HG03060 (cell line): ENCODE results near the gene ADAT3.
"Not testable (repeated sequence)": the region's sequence is repeated elsewhere in the genome, so short reads cannot be mapped to it uniquely, and the experiment has no call there.

Experiments used
- ATAC-seq: cut with Tn5 transposase; IDR thresholded peaks from one replicate; pipeline ENCODE4 v1.9.1; 2021; ENCODE audit warnings: low read depth, moderate number of reproducible peaks; ENCODE audit not compliant: unreplicated experiment

ADAT3 gene

DNA sequence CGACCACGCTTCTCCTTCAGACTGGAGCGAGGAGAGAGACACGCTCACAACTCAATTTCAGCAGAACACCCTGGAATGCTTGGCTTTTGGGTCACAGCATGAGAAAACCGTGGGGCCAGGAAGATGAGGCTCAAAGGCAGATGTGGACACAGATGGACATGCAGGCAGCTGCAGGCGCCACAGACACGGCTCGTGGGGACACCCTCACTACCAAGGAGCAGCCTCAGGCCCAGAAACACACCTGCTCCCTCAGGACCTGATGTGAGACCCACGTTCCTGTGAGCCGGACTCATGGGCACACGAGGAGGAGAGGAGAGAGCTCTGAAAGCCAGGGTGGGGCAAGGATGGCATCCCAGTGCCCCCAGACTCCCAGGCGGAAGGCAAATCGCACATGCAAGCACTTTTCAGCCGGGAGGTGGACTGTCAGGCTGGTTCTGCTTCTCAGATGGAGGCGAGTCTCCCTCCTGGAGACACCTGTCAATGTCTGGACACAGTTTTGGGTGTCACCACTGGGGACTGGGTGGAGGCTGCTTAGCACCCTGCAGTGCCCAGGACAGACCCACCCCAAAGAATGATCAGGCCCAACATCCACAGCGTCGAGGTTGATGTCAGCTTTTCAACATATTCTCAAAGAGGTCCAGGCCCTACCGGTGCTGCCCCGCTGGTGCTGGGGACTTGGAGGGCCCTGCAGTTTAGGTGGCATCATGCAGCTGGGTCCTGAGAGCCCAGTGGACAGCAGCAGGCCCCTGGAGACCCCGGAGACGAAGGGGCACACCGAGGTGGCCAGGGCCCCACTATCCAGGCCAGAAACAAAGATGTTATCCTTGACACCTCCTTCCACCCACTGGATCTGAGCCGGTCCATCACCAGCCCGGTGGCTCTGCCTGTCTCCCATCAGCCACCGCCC lies 22.2 kb upstream of the ADAT3 start:
- ATAC-seq = no peak

DNA sequence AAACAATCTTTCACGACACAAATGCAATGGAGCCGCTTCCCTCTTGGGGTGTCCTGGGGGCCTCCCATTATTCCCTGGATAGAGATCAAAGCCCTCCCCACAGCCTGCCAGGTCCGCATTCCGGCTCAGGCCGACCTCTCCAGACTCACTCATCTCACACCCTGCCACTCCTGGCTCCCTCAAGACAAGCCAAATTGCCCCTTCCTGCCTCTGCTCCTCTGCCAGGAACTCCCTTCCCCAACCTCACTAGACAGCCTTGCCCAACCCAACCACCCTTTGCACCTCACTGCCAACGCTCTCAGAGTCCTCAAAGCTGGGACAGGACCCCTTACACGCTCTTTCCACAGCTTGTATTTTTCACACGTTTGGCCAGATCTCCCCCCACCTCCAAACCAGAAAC lies 21.4 kb upstream of the ADAT3 start:
- ATAC-seq = no peak

DNA sequence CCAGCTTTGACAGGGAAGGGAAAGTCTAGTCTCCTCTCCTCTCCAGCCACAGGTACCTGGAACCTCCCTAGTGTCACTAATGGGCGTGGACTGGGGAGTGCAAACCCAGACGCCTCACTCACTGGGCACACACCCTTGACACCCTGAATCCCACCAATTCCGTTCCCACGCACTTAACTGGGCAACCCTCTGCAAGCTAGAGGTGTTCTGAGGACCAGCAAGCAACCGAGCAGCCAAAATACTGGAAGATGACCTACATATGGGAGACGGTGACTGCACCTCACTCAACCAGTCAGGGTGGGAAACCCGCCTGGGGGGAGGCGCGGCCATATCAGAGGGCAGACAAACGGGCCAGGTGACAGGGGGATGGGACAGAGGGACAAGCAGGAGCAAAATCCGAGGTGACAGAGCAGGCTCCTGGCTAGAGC lies 20.9 kb upstream of the ADAT3 start:
- no peak for ATAC-seq

DNA sequence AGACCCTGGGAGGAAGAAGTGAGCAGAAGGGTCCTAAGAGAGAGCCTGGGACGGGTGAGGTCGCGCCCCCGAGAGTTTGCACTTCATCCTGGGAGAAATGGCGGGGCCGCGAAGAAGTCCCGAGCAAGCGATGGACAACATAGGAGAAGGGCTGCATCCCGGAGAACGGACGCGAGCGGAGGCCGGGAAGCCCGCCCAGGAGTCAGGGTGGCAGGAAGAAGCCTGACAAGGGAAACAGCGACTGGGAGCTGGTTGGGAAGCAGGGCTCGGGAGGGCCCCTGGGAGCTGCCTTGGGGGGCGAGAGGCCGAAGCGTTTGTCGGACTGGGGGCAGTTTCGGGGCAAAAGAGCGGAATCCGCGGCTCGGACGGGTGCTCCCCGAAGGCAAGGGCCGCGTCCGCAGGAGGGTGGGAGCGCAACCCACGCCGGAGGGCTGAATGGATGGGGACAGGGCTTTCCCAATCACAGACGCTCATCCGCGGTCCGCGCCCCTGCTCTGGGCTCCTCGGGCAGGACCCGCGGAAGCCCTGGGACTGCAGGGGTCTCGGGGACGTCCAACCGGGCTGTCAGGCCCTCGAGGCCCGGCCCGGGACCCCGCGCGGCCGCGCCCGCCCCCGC lies 20.4 kb upstream of the ADAT3 start:
- no peak for ATAC-seq

DNA sequence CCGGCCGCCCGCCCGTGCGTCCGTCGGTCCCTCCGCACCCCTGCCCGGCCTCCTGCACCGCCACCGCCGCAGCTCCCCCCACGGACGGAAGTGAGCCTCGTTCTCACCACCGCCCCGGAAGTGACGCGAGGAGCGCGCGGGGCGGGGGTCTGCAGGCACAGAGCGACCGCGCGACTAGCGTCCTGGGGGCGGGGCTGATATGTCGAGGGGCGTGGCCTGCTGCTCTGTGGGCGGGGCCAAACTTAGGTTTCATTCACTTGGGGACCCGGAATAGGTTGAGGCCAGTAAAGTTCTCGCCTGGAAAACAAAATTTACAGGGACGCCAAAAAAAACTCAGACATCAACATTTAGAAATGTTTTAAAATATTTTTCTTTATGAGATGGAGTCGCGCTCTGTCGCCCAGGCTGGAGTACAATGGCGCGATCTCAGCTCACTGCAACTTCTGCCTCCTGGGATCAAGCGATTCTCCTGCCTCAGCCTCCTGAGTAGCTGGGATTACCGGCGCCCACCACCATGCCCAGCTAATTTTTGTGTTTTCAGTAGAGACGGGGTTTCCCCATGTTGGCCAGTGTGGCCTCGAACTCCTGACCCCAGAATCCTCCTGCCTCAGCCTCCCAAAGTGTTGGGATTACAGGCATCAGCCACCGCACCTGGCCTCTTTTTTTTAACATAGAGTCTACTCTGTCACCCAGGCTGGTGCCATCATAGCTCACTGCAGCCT lies 19.6 kb upstream of the ADAT3 start, which contains the start of gene ABHD17A:
Gene ABHD17A (minus strand): TSS at position 99 of the 722 bp plus-strand sequence. CDS start 3,930 bp downstream, outside the sequence.
- ATAC-seq = not testable (repeated sequence)

DNA sequence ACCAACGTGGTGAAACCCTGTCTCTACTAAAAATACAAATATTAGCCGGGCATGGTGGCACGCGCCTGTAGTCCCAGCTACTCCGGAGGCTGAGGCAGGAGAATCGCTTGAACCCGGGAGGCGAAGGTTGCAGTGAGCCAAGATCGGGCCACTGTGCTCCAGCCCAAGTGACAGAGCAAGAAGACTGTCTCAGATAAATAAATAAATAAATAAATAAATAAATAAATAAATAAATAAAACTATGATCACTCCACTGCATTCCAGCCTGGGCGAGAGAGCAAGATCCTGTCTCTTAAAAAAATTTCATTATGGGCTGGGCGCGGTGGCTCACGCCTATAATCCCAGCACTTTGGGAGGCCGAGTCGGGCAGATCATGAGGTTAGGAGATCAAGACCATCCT lies 18.8 kb upstream of the ADAT3 start:
- not testable (repeated sequence) for ATAC-seq

DNA sequence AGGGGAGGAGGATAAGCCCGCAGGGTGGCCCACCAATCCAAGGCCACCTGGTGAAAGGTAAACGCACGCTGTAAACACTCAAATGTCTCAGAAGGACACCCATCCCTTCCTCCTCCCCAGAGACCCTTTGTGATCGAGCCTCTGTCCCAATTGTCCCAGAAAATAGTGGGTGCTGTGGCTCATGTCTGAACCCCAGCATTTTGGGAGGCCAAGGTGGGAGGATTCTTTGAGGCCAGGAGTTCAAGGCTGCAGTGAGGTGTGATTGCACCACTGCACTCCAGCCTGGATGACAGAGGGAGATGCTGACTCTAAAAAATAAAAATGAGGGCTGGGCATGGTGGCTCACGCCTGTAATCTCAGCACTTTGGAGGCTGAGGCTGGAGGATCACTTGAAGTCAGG lies 16.8 kb upstream of the ADAT3 start:
- ATAC-seq = no peak

DNA sequence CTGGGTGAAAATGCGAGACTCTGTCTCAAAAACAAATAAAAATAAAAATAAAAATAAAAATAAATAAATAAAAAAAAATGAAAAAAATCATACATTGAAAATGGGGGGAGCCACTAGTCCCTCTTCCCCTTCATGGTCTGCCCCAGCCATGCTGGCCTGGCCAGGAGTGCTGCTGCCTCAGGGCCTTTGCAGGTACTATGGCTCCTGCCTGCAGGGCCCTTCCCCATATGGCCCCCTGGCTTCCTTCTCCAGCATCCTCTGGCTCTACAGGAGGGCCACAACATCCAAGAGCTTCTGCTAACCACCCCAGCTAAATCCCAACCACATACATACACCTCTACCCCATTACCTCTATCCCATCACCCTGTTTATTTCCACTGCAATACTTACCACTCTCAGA lies 15.3 kb upstream of the ADAT3 start:
- ATAC-seq = no peak

DNA sequence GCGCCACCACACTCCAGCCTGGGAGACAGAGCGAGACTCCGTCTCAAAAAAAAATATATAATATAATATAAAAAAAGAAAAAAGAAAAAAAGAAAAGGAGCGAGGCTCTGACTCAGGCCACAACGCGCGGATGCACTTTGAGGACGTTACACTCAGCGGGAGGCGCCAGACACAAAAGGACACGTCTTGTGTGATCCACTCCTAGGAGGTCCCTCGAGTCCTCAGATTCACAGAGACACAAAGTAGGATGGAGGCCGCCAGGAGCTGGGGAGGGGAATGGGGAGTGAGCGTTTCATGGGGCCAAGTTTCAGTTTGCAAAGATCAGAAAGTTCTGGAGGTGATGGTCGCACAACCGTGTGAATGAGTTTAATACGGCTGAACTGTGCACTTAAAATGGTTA lies 11.4 kb upstream of the ADAT3 start:
- ATAC-seq = no peak

DNA sequence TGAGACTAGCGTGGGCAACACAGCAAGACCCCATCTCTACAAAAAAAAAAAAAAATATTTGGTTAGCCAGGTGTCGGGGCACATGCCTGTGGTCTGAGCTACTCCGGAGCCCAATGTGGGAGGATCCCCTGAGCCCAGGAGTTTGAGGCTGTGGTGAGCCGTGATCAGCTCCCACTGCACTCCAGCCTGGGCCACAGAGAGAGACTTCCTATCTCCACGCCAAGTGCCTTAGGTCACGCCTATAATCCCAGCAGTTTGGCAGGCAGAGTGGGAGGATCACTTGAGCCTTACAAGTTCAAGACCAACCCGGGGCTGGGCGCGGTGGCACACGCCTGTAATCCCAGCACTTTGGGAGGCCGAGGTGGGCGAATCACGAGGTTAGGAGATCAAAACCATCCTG lies 8.7 kb upstream of the ADAT3 start:
- ATAC-seq = no peak

DNA sequence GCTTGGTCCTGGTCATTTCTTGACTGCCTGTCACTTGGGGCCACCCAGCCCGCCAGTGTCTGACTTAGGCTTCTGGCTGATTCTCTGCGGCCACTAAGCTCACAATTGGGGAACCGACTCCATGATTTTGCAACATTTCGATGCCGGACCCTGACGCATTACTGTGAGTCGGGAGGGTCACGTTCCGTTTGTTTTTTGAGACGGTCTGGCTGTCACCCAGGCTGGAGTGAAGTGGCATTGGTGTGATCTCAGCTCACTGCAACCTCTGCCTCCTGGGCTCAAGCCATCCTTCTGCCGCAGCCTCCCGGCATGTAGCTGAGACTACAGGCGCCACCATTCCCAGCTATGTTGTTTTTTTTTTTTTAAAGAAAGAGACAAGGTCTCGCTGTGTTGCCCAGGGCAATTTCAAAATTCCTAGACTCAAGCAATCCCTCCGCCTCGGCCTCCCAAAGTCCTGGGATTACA lies 3.2 kb upstream of the ADAT3 start:
- ATAC-seq = no peak

DNA sequence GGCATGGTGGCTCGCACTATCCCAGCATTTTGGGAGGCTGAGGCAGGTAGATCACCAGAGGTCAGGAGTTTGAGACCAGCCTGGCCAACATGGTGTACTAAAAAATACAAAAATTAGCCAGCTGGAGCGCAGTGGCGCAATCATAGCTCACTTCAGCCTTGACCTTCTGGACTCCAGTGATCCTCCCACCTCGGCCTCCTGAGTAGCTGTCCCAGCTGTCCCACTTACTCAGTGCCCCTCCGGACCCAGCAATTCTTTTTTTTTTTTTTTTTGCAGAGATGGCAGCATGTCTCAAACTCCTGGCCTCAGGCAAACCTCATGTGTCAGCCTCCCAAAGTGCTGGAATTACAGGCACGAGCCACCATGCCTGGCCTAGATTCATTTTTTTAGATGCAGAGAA lies 2.3 kb upstream of the ADAT3 start:
- no peak for ATAC-seq

DNA sequence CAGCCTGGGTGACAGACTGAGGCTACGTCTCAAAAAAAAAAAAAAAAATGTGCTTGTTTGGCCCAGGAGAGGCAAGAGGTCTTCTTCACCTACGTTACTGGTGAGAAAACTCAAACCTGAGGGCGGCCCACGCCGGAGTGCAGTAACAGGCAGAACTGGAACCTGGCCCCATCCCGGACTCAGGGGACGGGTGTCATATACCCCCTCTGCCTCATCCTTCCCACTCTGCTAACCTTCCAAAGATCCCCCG lies 414 bp upstream of the ADAT3 start:
- ATAC-seq = peak; percentile 10

DNA sequence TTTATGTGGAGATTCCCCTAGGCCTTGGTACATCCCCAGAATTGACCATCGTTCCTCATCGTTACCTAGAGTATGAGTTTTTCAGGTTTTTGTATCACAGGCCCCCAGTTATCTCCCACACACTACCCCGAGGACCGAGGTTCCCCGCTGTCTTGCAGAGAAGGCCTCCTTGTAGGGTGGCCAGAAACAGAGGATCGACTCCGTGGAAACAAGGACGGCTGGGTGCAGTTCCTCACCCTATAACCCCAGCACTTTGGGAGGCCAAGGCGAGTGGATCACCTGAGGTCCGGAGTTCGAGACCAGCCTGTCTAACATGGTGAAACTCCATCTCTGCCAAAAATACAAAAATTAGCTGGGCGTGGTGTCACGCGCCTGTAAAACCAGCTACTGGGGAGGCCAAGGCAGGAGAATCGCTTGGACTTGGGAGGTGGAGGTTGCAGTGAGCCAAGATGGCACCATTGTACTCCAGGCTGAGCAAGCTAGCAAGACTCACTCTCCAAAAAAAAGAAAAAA lies 720 bp downstream of the ADAT3 start:
- ATAC-seq = no peak

DNA sequence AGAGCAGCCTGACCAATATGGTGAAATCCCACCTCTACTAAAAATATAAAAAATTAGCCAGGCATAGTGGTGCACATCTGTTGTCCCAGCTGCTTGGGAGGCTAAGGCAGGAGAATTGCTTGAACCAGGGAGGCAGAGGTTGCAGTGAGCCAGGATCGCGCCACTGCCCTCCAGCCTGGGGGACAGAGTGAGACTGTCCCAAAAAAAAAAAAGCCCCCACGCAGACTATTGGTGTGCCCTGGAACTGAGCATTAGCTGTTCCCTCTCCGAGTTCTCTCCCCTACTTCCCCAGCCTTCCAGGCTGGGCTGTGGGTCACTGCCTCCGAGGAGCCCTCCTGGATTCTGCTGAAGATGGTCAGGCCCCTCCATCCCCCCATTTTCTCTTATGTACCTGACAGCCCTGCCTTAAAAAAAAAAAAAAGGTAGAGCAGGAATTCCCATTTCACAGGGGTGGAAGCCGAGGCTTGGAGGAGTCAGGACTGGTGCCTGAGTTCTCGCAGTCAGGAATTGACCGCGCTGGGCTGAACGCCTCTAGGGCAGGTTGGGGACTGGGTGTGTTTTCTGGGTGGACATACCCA lies 1.9 kb downstream of the ADAT3 start:
- no peak for ATAC-seq

DNA sequence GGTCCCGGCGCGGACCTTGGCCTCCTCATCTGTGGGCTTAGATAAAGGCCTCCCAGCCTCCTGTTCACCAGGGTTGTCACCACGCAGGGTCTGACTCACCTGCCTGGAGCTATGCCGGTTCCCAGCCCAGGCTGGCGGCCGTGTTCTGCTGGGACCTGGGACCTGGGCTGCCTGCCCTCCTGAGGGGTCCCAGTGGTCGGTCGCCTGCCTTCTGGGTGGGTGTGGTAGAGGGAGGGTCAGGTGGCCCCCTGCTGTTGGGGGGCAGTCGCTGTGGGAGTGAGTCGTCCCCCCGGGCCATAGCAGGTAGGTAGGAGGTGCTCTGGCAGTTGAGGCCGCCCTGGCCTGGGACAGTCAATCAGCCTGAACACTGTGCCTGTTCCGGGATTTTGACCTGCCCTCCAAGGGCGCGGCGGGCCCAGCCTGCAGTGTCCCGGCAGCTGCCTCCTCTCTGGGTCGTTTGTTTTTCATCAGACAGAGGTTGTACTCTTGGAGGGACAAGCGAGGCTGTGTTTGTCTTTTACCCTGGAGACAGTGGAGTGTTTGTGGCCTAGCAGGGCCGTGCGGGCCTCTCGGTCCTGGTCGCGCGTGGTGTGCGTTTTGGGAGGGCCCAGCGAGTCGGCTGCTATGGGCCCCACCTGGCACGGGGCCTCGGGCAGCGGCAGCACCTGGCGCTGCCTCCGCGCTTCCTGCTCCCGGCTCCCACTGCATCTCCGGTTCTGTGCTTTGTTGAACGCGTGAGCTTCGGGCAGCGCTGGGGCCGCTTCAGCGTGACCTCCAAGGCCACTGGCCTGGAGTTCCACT lies 2.6 kb downstream of the ADAT3 start:
- ATAC-seq = no peak

DNA sequence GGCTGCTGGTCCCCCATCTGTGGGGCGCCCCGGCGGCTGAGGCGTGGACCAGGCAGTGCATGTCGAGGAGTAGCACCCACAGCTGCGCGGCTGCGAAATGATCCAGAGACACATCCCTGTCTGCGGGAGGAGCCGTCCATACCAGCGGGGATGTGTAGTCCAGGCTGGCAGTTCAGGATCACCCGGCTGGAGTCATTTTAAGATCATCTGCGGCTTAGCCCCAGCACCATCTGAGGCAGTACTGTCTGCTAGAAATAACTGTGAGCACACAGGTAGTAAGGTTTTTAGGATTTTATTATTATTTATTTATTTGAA lies 3.1 kb downstream of the ADAT3 start:
- no peak for ATAC-seq

DNA sequence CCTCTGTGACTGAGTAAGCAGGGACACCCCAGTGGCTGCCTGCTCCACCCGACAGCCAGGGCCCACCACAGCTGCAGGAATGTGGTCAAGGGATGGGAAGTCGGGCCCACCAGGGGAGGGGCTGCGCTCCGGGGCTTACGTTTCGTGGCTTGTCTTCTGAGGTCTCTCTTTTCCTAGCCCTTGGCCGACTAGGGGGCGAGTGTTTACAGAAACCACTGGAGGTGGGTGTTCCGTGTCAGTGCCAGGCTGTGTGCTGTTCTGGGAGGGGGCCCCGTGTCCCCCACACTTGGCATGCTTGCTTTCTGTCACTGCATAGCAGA lies 4.5 kb downstream of the ADAT3 start:
- no peak for ATAC-seq

DNA sequence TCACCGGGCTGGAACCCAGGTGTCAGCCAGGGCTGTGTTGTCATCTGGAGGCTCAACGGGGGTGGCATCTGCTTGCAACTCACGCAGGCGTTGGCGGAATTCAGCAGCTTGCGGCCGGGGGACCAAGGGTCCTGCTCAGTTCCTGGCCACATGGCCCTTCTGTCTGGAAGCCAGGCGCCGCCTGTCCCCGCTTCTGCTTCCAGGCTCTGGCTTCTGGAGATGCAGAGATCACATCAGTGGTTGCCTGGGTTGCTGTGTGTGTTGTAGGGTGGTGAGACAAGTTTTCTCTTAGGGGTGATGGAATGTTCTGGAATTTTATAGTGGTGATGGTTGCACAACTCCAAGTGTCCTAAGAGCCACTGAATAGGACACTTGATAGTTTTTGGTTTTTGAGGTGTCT lies 5.0 kb downstream of the ADAT3 start:
- ATAC-seq = no peak

DNA sequence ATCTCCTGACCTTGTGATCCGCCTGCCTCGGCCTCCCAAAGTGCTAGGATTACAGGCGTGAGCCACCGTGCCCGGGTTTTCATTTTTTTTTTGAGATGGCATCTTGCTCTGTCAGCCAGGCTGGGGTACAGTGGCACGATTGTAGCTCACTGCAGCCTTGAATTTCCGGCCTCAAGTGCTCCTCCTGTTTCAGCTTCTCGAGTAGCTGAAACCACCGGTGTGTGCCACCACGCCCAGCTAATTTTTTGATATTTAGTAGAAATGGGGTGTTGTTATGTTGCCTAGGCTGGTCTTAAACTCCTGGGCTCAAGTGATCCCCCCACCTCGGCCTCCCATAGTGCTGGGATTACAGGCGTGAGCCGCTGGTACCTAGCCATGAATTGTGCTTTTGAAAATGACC lies 5.9 kb downstream of the ADAT3 start:
- ATAC-seq = no peak
